Activated naive CD8-positive, alpha-beta T cell treated with anti-CD3 and anti-CD28 coated beads, Interleukin-2, amount 50 U/mL, for 24 hours (primary cell): ENCODE data around the gene TFB1M.
"Not testable (repeated sequence)": the region's sequence is repeated elsewhere in the genome, so short reads cannot be mapped to it uniquely, and the experiment has no call there.

Source experiments
- ATAC-seq: fragments of 150-1000 bp; cut with Tn5 transposase; one replicate; pipeline ENCODE4 v1.10.0; 2021
- DNase-seq: peaks from one replicate; pipeline ENCODE4 v3.0.0; 2021
- H3K27ac Mint-ChIP-seq: one replicate; pipeline ENCODE4 v1.8.0; 2021; ENCODE audit warnings: mild to moderate bottlenecking, mixed read lengths
- H3K27me3 Mint-ChIP-seq: one replicate; pipeline ENCODE4 v1.8.0; 2021; ENCODE audit warnings: mixed read lengths
- H3K36me3 Mint-ChIP-seq: one replicate; pipeline ENCODE4 v1.8.0; 2021; ENCODE audit warnings: low read depth, mixed read lengths
- H3K4me1 Mint-ChIP-seq: one replicate; pipeline ENCODE4 v1.8.0; 2021; ENCODE audit warnings: mixed read lengths
- H3K4me3 Mint-ChIP-seq: one replicate; pipeline ENCODE4 v1.8.0; 2021; ENCODE audit warnings: mild to moderate bottlenecking, moderate library complexity, mixed read lengths
- H3K9me3 Mint-ChIP-seq: one replicate; pipeline ENCODE4 v1.8.0; 2021; ENCODE audit warnings: mixed read lengths

TFB1M gene

GRCh38 chr6:155270561-155271091, 43.7 kb downstream of the TFB1M start:
- no peaks in the 10 kb centered on the region for H3K27me3 Mint-ChIP-seq
- no peak overlapping the region for H3K4me3 Mint-ChIP-seq
- H3K27ac Mint-ChIP-seq: no peak overlapping the region
- no peaks in the 10 kb centered on the region for H3K9me3 Mint-ChIP-seq
- ATAC-seq (no peak), DNase-seq (no peak)
- H3K36me3 Mint-ChIP-seq: peaks cover 31% of the 10 kb centered on the region
- peaks cover 16% of the 10 kb centered on the region for H3K4me1 Mint-ChIP-seq

DNA sequence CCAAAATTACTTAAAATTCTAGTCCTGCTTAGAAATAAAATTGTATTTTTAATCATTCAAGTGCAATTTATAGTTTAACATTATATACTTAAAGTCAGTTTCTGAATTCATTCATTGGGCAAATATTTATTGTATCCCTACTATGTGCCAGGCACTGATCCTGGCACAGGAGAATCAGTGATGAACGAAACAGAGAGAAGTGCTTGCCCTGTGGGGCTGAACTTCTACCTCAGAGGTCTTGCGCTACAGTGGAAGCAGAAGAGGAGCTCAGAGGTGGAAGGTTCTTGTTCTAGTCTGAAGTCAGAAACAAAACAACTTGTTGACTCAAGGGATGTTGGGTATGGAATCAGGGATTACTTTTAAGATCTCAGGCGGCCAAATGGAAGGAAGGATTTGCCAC, 44.5 kb downstream of the TFB1M start:
- Mint-ChIP-seq H3K36me3 (peaks cover 28% of the 10 kb centered on the region), H3K9me3 (no peaks in the 10 kb centered on the region), H3K27ac (no peak overlapping the region), H3K4me1 (peaks cover 14% of the 10 kb centered on the region), H3K27me3 (no peaks in the 10 kb centered on the region), H3K4me3 (no peak overlapping the region)
- no peak for ATAC-seq
- DNase-seq: no peak

DNA sequence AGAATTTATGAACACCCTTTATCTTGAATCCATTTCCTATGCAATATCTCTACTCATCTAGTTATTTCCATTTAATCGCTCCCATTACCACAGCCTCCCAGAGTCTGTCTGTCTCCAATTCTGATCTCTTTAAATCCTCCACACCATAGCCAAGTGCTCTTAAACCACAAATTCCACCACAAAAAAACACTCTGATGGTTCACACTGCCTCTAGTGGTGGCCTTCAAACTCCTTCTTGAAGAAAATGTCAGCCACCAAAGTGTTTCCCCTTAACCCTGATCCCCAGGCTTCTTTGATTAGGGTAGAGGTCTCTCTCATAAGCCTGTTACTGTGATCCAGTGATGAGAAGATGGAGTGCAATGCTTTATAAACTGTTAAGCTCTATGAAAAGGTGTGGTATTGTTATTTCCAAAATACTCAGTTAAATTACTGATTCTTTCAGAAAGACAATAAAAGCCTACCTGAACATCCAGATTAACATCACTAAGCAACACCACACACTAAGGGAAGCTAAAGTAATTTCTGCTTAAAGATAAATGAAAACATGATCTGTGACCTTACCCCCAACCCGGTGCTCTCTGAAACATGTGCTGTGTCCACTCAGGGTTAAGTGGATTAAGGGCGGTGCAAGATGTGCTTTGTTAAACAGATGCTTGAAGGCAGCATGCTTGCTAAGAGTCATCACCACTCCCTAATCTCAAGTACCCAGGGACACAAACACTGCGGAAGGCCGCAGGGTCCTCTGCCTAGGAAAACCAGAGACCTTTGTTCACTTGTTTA, 46.0 kb downstream of the TFB1M start:
- H3K27ac Mint-ChIP-seq: not testable (repeated sequence)

DNA sequence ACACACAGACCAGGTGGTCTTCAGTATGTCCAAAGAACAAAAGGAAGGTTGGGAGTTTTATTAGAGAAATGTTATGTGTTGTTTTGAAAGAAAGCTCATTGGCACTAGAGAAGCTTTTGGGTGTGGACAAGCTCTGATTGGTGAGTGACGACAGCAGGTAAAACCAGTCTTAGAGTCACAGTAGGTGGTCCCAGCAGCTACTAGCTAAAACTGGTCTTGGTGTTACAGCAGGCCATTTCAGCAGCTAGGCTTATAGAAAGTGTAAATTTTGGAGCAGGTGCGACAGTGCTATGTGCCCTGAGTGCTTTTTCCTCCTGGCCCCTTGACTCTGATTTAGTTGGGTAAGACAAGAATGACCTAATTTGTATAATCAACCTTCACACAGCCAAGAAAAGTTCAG, 46.9 kb downstream of the TFB1M start:
- Mint-ChIP-seq H3K36me3 (peaks cover 24% of the 10 kb centered on the region), H3K4me1 (peaks cover 6% of the 10 kb centered on the region), H3K27me3 (no peaks in the 10 kb centered on the region), H3K27ac (no peak overlapping the region), H3K4me3 (no peak overlapping the region), H3K9me3 (no peaks in the 10 kb centered on the region)
- no peak for ATAC-seq
- DNase-seq: no peak

More for the DNA sequence above, 46.0 kb downstream of the TFB1M start:
- H3K4me3 Mint-ChIP-seq, DNase-seq, H3K9me3 Mint-ChIP-seq, H3K4me1 Mint-ChIP-seq, H3K27me3 Mint-ChIP-seq: not testable (repeated sequence)
- peaks cover 26% of the 10 kb centered on the region for H3K36me3 Mint-ChIP-seq
- ATAC-seq: peak; percentile 66

DNA sequence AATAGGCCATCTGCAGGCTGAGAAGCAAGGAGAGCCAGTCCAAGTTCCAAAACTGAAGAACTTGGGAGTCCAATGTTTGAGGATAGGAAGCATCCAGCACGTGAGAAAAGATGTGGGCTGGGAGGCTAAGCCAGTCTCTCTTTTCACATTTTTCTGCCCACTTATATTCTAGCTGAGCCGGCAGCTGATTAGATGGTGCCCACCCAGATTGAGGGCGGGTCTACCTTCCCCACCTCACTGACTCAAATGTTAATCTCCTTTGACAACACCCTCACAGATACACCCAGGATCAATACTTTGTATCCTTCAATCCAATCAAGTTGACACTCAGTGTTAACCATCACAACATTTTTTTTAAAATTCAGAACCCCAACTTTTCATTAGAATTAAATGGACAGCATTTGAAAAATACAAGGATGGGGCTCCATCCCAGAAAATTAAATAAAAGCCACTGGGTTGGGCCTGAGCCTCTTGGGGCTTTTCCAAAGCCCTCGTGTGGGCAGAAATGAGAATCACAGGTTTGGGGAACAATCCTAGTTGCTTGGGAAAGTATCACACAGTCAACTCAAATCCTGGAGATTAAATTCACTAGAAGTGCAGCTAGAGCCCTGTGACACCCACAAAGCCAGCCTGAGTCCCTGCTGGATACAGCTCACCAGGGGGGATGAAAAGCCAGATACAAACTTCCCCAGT, 48.3 kb downstream of the TFB1M start:
- H3K4me3 Mint-ChIP-seq: no peak overlapping the region
- no peaks in the 10 kb centered on the region for H3K9me3 Mint-ChIP-seq
- ATAC-seq (no peak), DNase-seq (no peak)
- no peak overlapping the region for H3K27ac Mint-ChIP-seq
- H3K36me3 Mint-ChIP-seq: peaks cover 25% of the 10 kb centered on the region
- H3K4me1 Mint-ChIP-seq: peaks cover 13% of the 10 kb centered on the region
- no peaks in the 10 kb centered on the region for H3K27me3 Mint-ChIP-seq

GRCh38 chr6:155264693-155265320, 49.5 kb downstream of the TFB1M start:
- no peaks in the 10 kb centered on the region for H3K27me3 Mint-ChIP-seq
- H3K27ac Mint-ChIP-seq: no peak overlapping the region
- H3K36me3 Mint-ChIP-seq: peaks cover 27% of the 10 kb centered on the region
- H3K9me3 Mint-ChIP-seq: no peaks in the 10 kb centered on the region
- peaks cover 18% of the 10 kb centered on the region for H3K4me1 Mint-ChIP-seq
- no peak overlapping the region for H3K4me3 Mint-ChIP-seq
- ATAC-seq (no peak), DNase-seq (no peak)

DNA sequence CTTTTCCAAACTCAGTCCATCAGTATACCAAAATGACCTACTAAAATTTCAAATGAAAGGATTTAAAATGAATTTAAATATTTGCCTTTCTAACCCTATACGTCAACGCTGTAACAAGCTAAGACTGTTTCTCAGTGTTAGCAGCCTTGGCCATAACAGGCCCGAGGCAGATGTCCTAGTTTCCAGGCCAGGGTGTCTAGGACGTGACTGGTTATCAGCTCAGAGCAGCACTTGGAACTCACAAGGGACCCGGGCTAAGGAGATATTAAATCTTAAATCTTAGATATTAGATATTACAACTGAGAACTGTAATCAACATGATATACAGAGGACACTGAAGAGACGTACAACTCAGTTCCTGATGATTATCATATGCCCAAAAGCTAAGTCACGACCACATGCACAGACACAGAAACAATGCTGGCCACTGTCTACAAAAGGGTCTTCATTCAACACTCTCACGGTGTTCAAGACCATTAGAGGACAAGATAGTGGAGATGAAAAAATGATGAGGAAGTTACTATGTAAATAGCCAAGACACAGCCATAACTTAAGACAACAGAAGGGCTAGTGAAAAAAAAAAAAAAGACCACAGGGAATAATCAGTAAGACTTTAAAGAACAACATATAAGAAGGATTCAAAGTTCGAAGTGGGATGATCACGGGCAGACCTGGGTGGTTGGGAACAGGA, 50.8 kb downstream of the TFB1M start, which contains the start of gene CLDN20:
CLDN20 (plus strand) TSS at position 641 of the 691 bp plus-strand sequence. CDS start 11,707 bp downstream, outside the sequence.
- Mint-ChIP-seq H3K27me3 (no peaks in the 10 kb centered on the region), H3K4me3 (no peak within 1 kb of the TSS), H3K27ac (peak within 1 kb of the TSS; percentile 1), H3K4me1 (peaks cover 18% of the 10 kb centered on the region), H3K36me3 (peaks cover 27% of the 10 kb centered on the region), H3K9me3 (no peaks in the 10 kb centered on the region)
- ATAC-seq (no peak), DNase-seq (no peak)

DNA sequence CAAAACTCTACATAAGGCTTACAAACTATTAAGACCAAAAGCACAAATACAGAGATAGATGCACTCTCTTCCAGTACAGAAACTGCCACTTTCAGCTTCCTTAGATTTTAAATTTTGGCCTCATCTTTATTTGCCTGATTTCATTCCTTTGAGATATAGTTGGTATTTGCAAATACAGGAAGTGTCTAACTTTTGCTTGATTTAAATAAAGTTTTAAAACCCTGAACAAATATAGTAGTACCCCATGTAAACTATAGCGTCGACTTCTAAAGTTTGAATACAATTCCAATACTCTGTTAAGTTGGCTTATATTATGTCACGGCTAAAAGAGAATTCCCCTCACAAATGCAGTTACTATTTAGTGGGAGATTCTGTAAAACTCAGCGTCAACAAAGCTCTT, 51.6 kb downstream of the TFB1M start:
- Mint-ChIP-seq H3K27me3 (no peaks in the 10 kb centered on the region), H3K27ac (peak overlapping the region; percentile 49), H3K36me3 (peaks cover 28% of the 10 kb centered on the region), H3K9me3 (no peaks in the 10 kb centered on the region), H3K4me1 (peaks cover 13% of the 10 kb centered on the region), H3K4me3 (no peak overlapping the region)
- ATAC-seq (no peak), DNase-seq (no peak)

DNA sequence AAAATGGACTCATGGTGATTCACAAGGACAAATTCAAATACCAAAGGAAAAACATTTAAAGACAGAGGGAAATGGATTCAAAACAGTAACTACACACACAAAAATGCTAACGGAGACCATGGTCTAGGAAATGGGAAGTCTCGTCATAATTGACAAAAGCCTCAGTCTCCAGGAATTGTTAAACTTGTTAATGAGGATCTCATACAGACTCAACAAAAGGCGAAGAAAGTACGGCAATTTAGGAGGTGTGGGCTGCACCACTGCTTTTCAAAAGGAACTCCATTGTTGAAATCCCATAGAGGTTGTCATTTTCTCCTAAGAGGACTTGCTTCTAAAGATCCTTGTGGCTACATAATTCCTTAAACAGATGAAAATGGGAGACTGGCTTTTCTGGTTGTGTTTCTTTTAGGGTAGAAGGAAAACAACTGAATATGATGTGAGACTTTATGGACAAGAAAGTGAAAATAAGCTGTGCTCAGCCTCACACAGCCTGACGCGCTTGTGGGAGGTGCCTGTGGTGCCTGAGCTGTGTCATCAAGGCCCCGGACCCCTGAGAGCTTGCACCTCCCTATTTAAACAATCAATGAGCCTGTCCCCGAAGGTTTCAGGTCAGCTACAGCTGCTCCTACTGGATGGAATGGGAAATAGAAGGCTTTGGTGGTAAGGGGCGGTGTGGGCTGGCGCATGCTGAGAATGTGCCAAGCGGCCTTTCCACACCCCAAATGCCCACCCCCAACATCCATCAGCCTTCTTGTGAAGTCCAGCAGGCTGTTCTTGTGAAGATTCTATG, 53.0 kb downstream of the TFB1M start:
- DNase-seq (no peak), ATAC-seq (no peak)
- H3K27me3 Mint-ChIP-seq: no peaks in the 10 kb centered on the region
- peaks cover 13% of the 10 kb centered on the region for H3K4me1 Mint-ChIP-seq
- no peak overlapping the region for H3K27ac Mint-ChIP-seq
- H3K4me3 Mint-ChIP-seq: no peak overlapping the region
- peaks cover 28% of the 10 kb centered on the region for H3K36me3 Mint-ChIP-seq
- no peaks in the 10 kb centered on the region for H3K9me3 Mint-ChIP-seq

GRCh38 chr6:155260686-155261085, 53.6 kb downstream of the TFB1M start:
- Mint-ChIP-seq H3K27ac (no peak overlapping the region), H3K9me3 (no peaks in the 10 kb centered on the region), H3K4me1 (peaks cover 13% of the 10 kb centered on the region), H3K27me3 (no peaks in the 10 kb centered on the region), H3K4me3 (no peak overlapping the region), H3K36me3 (peaks cover 22% of the 10 kb centered on the region)
- DNase-seq (no peak), ATAC-seq (no peak)

- Mint-ChIP-seq H3K4me1 (peaks cover 13% of the 10 kb centered on the region), H3K27ac (no peak overlapping the region), H3K36me3 (peaks cover 27% of the 10 kb centered on the region), H3K9me3 (no peaks in the 10 kb centered on the region), H3K4me3 (no peak overlapping the region), H3K27me3 (no peaks in the 10 kb centered on the region)
- DNase-seq: no peak
- no peak for ATAC-seq
Observed at GRCh38 chr6:155259897-155260296, 54.4 kb downstream of the TFB1M start.

DNA sequence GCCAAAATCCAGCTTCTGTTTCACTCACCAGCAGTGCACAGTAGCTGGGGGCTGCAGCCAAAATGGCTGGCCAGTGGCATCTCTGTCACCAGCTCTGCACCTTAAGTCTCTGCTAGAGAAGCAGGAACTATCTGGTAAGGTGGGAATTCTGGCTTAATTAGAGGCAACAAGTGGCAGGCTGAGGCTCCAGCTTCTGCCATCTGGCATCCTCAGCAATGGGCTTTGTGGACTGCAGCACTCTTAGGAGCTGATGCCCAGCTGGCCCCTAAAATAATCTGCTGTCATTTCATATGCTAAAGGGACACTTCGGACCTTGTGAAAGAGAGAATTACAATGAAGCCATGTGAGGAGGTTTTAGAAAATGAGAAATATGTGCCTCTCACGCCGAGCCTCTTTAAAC, 55.1 kb downstream of the TFB1M start:
- no peaks in the 10 kb centered on the region for H3K9me3 Mint-ChIP-seq
- no peak overlapping the region for H3K4me3 Mint-ChIP-seq
- H3K27me3 Mint-ChIP-seq: no peaks in the 10 kb centered on the region
- no peak for DNase-seq
- ATAC-seq: no peak
- no peak overlapping the region for H3K27ac Mint-ChIP-seq
- peaks cover 25% of the 10 kb centered on the region for H3K36me3 Mint-ChIP-seq
- H3K4me1 Mint-ChIP-seq: peaks cover 13% of the 10 kb centered on the region

DNA sequence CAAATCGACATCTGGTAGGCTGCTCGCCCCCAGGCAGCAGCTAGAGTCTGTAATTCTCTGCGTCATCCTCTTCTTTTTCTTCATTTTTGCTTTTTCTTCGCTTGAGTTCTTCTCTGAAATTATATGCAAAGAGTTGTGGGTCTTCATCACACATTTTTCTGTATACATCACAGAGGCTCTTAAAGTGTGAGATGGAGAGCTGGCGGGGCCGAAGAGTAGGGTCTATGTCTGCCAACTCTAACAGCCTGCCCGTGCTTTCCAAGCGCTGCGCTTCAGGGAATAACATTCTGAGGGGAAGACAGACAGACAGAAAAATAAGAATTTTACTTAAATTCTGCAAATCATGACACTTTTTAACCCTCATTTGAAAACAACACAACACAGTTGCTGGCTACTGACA, 56.5 kb downstream of the TFB1M start:
- ATAC-seq: no peak
- no peaks in the 10 kb centered on the region for H3K27me3 Mint-ChIP-seq
- no peak overlapping the region for H3K27ac Mint-ChIP-seq
- H3K9me3 Mint-ChIP-seq: no peaks in the 10 kb centered on the region
- H3K36me3 Mint-ChIP-seq: peaks cover 37% of the 10 kb centered on the region
- DNase-seq: no peak
- peaks cover 13% of the 10 kb centered on the region for H3K4me1 Mint-ChIP-seq
- no peak overlapping the region for H3K4me3 Mint-ChIP-seq
